ENCODE results near the gene FUT6.
"Not testable (repeated sequence)": the region's sequence is repeated elsewhere in the genome, so short reads cannot be mapped to it uniquely, and the experiment has no call there.

FUT6 gene

GRCh38 chr19:5839065-5840017, at the start of gene FUT6:
TSS of gene FUT6 (minus strand) at chr19:5839702. CDS start at chr19:5832567, 7,135 bp downstream.
- CTCF ChIA-PET: no interaction called here

GRCh38 chr19:5884065-5884811, 44.7 kb upstream of the FUT6 start:
- DNase-seq (ENCODE audit: extremely low spot score): not testable (repeated sequence)
- POLR2A ChIA-PET: interaction anchor here (0.9 kb wide), 1 partner anchor 56 kb away, joined by 3 read pairs; no protein-coding TSS in a partner anchor
- CTCF ChIA-PET: interaction anchor here (0.8 kb wide), 1 partner anchor 20 kb away, joined by 3 read pairs; no protein-coding TSS in a partner anchor

More at GRCh38 chr19:5839065-5840017, at the start of gene FUT6:
- no peak for DNase-seq (ENCODE audit: extremely low spot score)
- POLR2A ChIA-PET: interaction anchor here (3.1 kb wide), 1 partner anchor 11 kb away, joined by 17 read pairs; no protein-coding TSS in a partner anchor
- TF ChIP-seq FOXM1 (IDR thresholded peaks at IDR 0.05; ENCODE audit: borderline replicate concordance) (no peak), NFRKB (IDR thresholded peaks at IDR 0.05) (no peak), L3MBTL2 (conservative IDR thresholded peaks at IDR 0.05) (no peak), HDGF (IDR thresholded peaks at IDR 0.05; ENCODE audit: borderline replicate concordance) (no peak), BHLHE40 (IDR thresholded peaks at IDR 0.05; ENCODE audit: borderline replicate concordance) (no peak)

DNA sequence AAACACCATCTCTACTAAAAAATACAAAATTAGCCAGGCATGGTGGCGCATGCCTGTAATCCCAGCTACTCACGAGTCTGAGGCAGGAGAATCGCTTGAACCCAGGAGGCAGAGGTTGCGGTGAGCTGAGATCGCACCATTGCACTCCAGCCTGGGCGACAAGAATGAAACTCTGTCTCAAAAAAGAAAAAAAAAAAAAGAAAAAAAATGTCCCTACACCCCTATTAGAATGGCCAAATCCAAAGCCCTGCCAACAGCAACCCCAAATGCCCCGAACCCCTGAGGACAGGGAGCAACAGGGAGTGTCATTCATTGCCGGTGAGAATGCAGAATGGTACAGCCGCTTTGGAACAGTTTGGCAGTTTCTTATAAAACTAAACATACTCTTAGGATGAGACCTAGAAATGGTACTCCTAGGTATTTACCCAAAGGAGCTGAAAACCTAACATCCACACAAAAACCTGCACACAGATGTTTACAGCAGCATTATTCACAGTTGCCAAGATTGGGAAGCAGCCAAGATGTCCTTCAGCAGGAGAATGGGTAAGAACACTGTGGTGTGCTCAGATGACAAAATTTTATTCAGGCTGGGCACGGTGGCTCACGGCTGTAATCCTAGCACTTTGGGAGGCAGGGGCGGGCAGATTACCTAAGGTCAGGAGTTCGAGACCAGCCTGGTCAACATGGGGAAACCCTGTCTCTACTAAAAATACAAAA, 43.8 kb upstream of the FUT6 start:
- ChIA-PET CTCF (interaction anchor here (0.6 to 0.8 kb wide), 2 partner anchors 21 to 129 kb away, joined by 3 read pairs; no protein-coding TSS in a partner anchor), POLR2A (interaction anchor here (1.0 kb wide), 1 partner anchor 54 kb away, joined by 3 read pairs; no protein-coding TSS in a partner anchor)
- DNase-seq (ENCODE audit: extremely low spot score): not testable (repeated sequence)

DNA sequence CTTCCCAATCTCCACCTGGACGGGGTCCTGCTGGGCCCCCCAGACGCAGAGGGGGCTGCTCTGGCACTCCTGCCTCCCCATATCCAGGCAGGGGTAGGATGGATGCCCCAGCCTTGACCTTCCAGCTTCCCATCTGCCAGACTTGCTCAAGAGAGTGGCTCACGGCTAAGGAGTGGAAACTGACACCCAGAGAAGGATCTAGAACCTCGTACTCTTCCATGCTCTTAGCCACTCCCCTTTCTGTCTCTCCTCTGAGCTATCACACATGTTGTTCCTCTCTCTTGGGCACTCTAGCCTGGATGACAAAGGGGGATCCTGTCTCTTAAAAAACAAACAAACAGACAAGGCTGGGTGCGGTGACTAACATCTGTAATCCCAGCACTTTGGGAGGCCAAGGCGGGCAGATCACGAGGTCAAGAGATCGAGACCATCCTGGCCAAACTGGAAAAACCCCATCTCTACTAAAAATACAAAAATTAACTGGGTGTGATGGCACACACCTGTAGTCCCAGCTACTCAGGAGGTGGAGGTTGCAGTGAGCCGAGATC, 43.0 kb upstream of the FUT6 start:
- TF ChIP-seq CTBP1 (IDR thresholded peaks at IDR 0.05; ENCODE audit: borderline replicate concordance): no peak
- ChIA-PET POLR2A (interaction anchor here (1.0 kb wide), 1 partner anchor 54 kb away, joined by 3 read pairs; no protein-coding TSS in a partner anchor), CTCF (no interaction called here)
- DNase-seq (ENCODE audit: extremely low spot score): no peak

GRCh38 chr19:5881543-5882299, 42.2 kb upstream of the FUT6 start:
- DNase-seq (ENCODE audit: extremely low spot score): no peak
- CTCF ChIA-PET: no interaction called here
- POLR2A ChIA-PET: interaction anchor here (1.0 kb wide), 1 partner anchor 53 kb away, joined by 3 read pairs; no protein-coding TSS in a partner anchor
- TF ChIP-seq, protein P1, sequence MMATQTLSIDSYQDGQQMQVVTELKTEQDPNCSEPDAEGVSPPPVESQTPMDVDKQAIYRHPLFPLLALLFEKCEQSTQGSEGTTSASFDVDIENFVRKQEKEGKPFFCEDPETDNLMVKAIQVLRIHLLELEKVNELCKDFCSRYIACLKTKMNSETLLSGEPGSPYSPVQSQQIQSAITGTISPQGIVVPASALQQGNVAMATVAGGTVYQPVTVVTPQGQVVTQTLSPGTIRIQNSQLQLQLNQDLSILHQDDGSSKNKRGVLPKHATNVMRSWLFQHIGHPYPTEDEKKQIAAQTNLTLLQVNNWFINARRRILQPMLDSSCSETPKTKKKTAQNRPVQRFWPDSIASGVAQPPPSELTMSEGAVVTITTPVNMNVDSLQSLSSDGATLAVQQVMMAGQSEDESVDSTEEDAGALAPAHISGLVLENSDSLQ (IDR thresholded peaks at IDR 0.05): no peak
- TF ChIP-seq ZNF384 (IDR thresholded peaks at IDR 0.05): peak; percentile 69
- no peak for TF ChIP-seq SUZ12 (IDR thresholded peaks at IDR 0.05)
- no peak for TF ChIP-seq ARNT (IDR thresholded peaks at IDR 0.05)

DNA sequence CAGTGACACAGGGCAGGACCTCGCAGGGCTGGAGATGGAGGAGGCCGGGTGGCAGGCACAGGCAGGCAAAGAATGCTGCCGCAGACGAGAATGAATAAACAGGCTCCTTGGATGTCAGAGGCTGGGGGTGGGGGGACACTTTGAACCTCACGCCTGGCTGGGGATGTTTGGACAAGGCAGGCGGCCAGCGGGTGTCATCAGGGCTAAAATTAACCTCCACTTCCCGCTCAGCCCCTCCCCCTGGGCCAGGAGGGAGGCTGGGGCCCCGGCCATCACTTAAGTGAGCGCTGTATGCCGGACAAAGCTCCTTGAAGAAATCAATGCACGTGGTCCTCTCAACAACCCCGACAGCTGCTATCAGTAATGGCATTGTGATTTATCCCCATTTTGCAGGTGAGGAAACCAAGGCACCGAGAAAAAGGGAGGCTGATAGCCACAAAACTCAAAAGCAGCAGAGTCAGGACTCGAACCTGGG, 41.1 kb upstream of the FUT6 start:
- no peak for DNase-seq (ENCODE audit: extremely low spot score)
- ChIA-PET CTCF (no interaction called here), POLR2A (interaction anchor here (0.6 kb wide), 1 partner anchor 52 kb away, joined by 3 read pairs; no protein-coding TSS in a partner anchor)
- TF ChIP-seq FOXA1 (IDR thresholded peaks at IDR 0.05): no peak
- no peak for TF ChIP-seq SUZ12 (IDR thresholded peaks at IDR 0.05)
- no peak for TF ChIP-seq BHLHE40 (IDR thresholded peaks at IDR 0.05; ENCODE audit: borderline replicate concordance)
- no peak for TF ChIP-seq HDGF (IDR thresholded peaks at IDR 0.05; ENCODE audit: borderline replicate concordance)
- TF ChIP-seq L3MBTL2 (conservative IDR thresholded peaks at IDR 0.05): no peak
- no peak for TF ChIP-seq FOXK2 (IDR thresholded peaks at IDR 0.05)
- TF ChIP-seq TARDBP (IDR thresholded peaks at IDR 0.05): no peak

- DNase-seq (ENCODE audit: extremely low spot score): no peak
- POLR2A ChIA-PET: interaction anchor here (0.6 kb wide), 1 partner anchor 52 kb away, joined by 3 read pairs; no protein-coding TSS in a partner anchor
- CTCF ChIA-PET: no interaction called here
- TF ChIP-seq ELF4 (IDR thresholded peaks at IDR 0.05) (no peak), FOXA1 (IDR thresholded peaks at IDR 0.05) (no peak), CTBP1 (IDR thresholded peaks at IDR 0.05; ENCODE audit: borderline replicate concordance) (no peak), LEF1 (IDR thresholded peaks at IDR 0.05; ENCODE audit: borderline replicate concordance) (no peak), NFRKB (IDR thresholded peaks at IDR 0.05) (no peak), ZNF384 (IDR thresholded peaks at IDR 0.05) (no peak), SUZ12 (IDR thresholded peaks at IDR 0.05) (no peak), BHLHE40 (IDR thresholded peaks at IDR 0.05; ENCODE audit: borderline replicate concordance) (no peak), FOXK2 (IDR thresholded peaks at IDR 0.05) (no peak), ARNT (IDR thresholded peaks at IDR 0.05) (no peak), SP1 (IDR thresholded peaks at IDR 0.05) (no peak), HDGF (IDR thresholded peaks at IDR 0.05; ENCODE audit: borderline replicate concordance) (no peak), L3MBTL2 (conservative IDR thresholded peaks at IDR 0.05) (no peak), TARDBP (IDR thresholded peaks at IDR 0.05) (no peak), FOXM1 (IDR thresholded peaks at IDR 0.05; ENCODE audit: borderline replicate concordance) (no peak)
- TF ChIP-seq, protein P1 (IDR thresholded peaks at IDR 0.05): no peak
Observed at GRCh38 chr19:5880196-5880595, 40.7 kb upstream of the FUT6 start.
